WTC11 (cell line): ENCODE results near the gene EYA2. TPM values are rescaled to one million over a fixed set of nuclear protein-coding genes. Genes with fewer than 3 reads are reported as not detected.

Experiments
- ATAC-seq: fragments of 200-7000 bp; cut with Tn5 transposase; 2 replicates; pipeline ENCODE4 v1.10.0; 2021; ENCODE audit warnings: mild to moderate bottlenecking, moderate library complexity
- CTCF ChIA-PET: fragments of 300-600 bp; sonication (Branson Sonifier 250); formaldehyde crosslinking; loops from one replicate; lab custom pipeline; 2021; ENCODE audit warnings: antibody characterized with exemption; lab: Charles Lee
- POLR2A ChIA-PET: fragments of 350-600 bp; sonication (Branson Sonifier 250); formaldehyde crosslinking; loops from one replicate; lab custom pipeline; 2021; ENCODE audit warnings: antibody characterized with exemption; lab: Charles Lee
- DNase-seq: peaks from one replicate; pipeline ENCODE4 v3.0.0; 2021; ENCODE audit warnings: low spot score
- H3K27ac Mint-ChIP-seq: 2 replicates; pipeline ENCODE4 v1.8.0; 2021; ENCODE audit warnings: mixed read lengths
- H3K27me3 Mint-ChIP-seq: 2 replicates; pipeline ENCODE4 v1.8.0; 2021; ENCODE audit warnings: low read depth, mild to moderate bottlenecking, moderate library complexity, mixed read lengths
- H3K36me3 Mint-ChIP-seq: 2 replicates; pipeline ENCODE4 v1.8.0; 2021; ENCODE audit warnings: mixed read lengths
- H3K4me1 Mint-ChIP-seq: 2 replicates; pipeline ENCODE4 v1.8.0; 2022; ENCODE audit warnings: mixed read lengths
- H3K4me3 Mint-ChIP-seq: 2 replicates; pipeline ENCODE4 v1.8.0; 2021; ENCODE audit warnings: mild to moderate bottlenecking, moderate library complexity, mixed read lengths
- H3K9me3 Mint-ChIP-seq: 2 replicates; pipeline ENCODE4 v1.8.0; 2021; ENCODE audit warnings: mixed read lengths
- ATF2 ChIP-seq: sonication (generic); formaldehyde crosslinking; IDR thresholded peaks from 2 replicates; pipeline ENCODE4 v1.8.1; 2022; ENCODE audit warnings: low read depth, missing genetic modification reagents, borderline replicate concordance
- CREM ChIP-seq: sonication (generic); formaldehyde crosslinking; IDR thresholded peaks from 2 replicates; pipeline ENCODE4 v1.8.1; 2022; ENCODE audit warnings: mild to moderate bottlenecking, missing genetic modification reagents, moderate library complexity
- E2F1 ChIP-seq: sonication (generic); formaldehyde crosslinking; IDR thresholded peaks from 2 replicates; pipeline ENCODE4 v1.8.0; 2022; ENCODE audit warnings: mild to moderate bottlenecking, missing genetic modification reagents
- ELF4 ChIP-seq: sonication (generic); formaldehyde crosslinking; IDR thresholded peaks from 2 replicates; pipeline ENCODE4 v1.8.1; 2022; ENCODE audit warnings: low read depth, mild to moderate bottlenecking, moderate library complexity, missing genetic modification reagents
- IRF2 ChIP-seq: sonication (generic); formaldehyde crosslinking; IDR thresholded peaks from 2 replicates; pipeline ENCODE4 v1.8.0; 2022; ENCODE audit warnings: low read depth, missing genetic modification reagents, borderline replicate concordance
- NR2C2 ChIP-seq: sonication (generic); formaldehyde crosslinking; IDR thresholded peaks from 2 replicates; pipeline ENCODE4 v1.8.0; 2022; ENCODE audit warnings: mild to moderate bottlenecking, missing genetic modification reagents
- SP1 ChIP-seq: sonication (generic); formaldehyde crosslinking; conservative IDR thresholded peaks from 2 replicates; pipeline ENCODE4 v1.8.1; 2022; ENCODE audit warnings: missing genetic modification reagents
- STAT6 ChIP-seq: sonication (generic); formaldehyde crosslinking; conservative IDR thresholded peaks from 2 replicates; pipeline ENCODE4 v1.8.1; 2023; ENCODE audit warnings: mild to moderate bottlenecking, low read depth, missing genetic modification reagents, moderate library complexity
- USF2 ChIP-seq: sonication (generic); formaldehyde crosslinking; IDR thresholded peaks from 2 replicates; pipeline ENCODE4 v1.8.1; 2023; ENCODE audit warnings: mild to moderate bottlenecking, missing genetic modification reagents, moderate library complexity
- ZNF121 ChIP-seq: sonication (generic); formaldehyde crosslinking; IDR thresholded peaks from 2 replicates; pipeline ENCODE4 v1.8.0; 2023; ENCODE audit warnings: missing genetic modification reagents
- total RNA-seq: library from RNA; stranded (reverse); gene quantifications from 3 replicates; pipeline ENCODE4 v1.2.3, GENCODE V29; 2021
- TF ChIP-seq, protein P1 (sequence below): sonication (generic); formaldehyde crosslinking; IDR thresholded peaks from 2 replicates; pipeline ENCODE4 v1.8.0; 2023; ENCODE audit warnings: missing genetic modification reagents
- TF ChIP-seq, protein P2 (sequence below): sonication (generic); formaldehyde crosslinking; IDR thresholded peaks from 2 replicates; pipeline ENCODE4 v1.8.1; 2022; ENCODE audit warnings: mild to moderate bottlenecking, moderate library complexity, missing genetic modification reagents

Gene EYA2
- total RNA-seq, 1 experiment from 2014 or later: 1.5 TPM

DNA sequence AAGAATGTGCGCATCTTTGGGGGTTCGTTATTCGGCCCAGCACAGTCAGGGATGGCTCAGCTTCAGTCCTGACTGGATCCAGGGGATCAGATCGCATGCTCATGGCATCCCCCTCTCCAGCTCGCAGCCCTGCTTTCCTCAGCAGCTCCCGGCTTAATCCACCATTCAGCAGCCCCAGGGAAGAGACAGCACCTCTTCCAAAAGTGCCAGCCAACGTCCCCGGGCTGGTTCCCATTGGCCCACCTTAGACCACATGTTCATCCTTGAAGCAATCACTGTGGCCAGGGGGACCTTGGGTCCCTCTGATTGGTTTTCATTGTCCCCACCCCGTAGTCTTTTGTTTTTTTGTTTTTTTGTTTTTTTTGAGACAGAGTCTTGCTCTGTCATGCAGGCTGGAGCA is 273.2 kb downstream of the EYA2 start:
- ATAC-seq (peak; percentile 76), DNase-seq (no peak)
- CTCF ChIA-PET: no interaction called here
- POLR2A ChIA-PET: no interaction called here
- peaks cover 4% of the 10 kb centered on the region for H3K27me3 Mint-ChIP-seq
- peaks cover 3% of the 10 kb centered on the region for H3K36me3 Mint-ChIP-seq
- no peak overlapping the region for H3K27ac Mint-ChIP-seq
- no peak overlapping the region for H3K4me3 Mint-ChIP-seq
- H3K4me1 Mint-ChIP-seq: no peaks in the 10 kb centered on the region
- TF ChIP-seq USF2 (CRISPR knock-in tag): 0 out of 2 replicates have a peak, but pooled peaks have one; percentile 26
- no peak for TF ChIP-seq E2F1
- peaks cover 4% of the 10 kb centered on the region for H3K9me3 Mint-ChIP-seq

DNA sequence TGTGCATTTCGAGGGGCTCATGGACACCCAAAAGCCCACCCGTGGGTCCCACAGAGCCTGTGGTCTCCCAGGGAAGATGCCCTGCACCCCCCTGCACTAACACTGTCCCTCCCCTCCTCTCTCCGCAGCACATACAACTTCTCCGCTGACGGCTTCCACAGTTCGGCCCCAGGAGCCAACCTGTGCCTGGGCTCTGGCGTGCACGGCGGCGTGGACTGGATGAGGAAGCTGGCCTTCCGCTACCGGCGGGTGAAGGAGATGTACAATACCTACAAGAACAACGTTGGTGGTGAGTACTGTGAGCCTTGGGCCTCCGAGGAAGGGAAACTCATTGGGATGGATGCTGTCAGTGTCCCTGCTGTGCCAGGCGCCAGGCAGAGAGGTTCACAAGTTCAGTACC is 277.9 kb downstream of the EYA2 start:
- ATAC-seq (no peak), DNase-seq (no peak)
- no peak for TF ChIP-seq STAT6 (CRISPR knock-in tag)
- TF ChIP-seq SP1 (CRISPR knock-in tag): no peak
- TF ChIP-seq, protein P1, sequence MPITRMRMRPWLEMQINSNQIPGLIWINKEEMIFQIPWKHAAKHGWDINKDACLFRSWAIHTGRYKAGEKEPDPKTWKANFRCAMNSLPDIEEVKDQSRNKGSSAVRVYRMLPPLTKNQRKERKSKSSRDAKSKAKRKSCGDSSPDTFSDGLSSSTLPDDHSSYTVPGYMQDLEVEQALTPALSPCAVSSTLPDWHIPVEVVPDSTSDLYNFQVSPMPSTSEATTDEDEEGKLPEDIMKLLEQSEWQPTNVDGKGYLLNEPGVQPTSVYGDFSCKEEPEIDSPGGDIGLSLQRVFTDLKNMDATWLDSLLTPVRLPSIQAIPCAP (CRISPR knock-in tag): no peak
- TF ChIP-seq ZNF121 (CRISPR knock-in tag): no peak
- H3K27me3 Mint-ChIP-seq: peaks cover 4% of the 10 kb centered on the region; the same call in 1 of the 2 replicates
- no peak overlapping the region for H3K27ac Mint-ChIP-seq
- ChIA-PET POLR2A (no interaction called here), CTCF (no interaction called here)
- no peaks in the 10 kb centered on the region for H3K9me3 Mint-ChIP-seq
- H3K4me3 Mint-ChIP-seq: no peak overlapping the region
- H3K36me3 Mint-ChIP-seq: no peaks in the 10 kb centered on the region
- H3K4me1 Mint-ChIP-seq: no peaks in the 10 kb centered on the region

DNA sequence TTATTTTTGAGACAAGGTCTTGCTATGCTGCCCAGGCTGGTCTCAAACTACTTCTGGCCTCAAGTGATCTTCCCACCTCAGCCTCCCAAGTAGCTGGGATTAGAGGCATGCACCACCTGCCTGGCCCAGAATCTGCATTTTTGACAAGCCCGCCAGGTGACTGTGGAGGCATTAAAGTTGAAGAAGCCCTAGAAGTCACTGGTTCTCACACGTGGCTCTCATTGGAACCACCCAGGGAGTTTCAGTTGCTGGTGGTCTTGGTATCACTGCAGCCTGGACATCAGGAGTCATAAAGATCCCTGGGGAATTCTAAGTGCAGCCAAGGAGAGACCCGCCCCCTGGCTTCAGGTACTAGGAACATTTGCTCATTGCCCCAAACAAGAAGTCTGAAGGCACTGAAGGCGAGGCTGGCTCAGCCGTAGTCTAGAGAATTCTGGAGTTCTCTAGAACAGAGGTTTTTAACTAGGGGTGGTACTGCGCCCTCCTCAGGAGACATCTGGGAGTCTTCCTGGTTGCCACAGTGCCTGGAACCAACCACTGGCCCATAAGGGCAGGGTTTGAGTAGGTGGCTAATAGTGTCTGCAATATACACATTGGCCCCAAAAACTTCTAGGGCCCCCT is 279.1 kb downstream of the EYA2 start:
- Mint-ChIP-seq H3K36me3 (no peaks in the 10 kb centered on the region), H3K27me3 (no peaks in the 10 kb centered on the region), H3K4me1 (no peaks in the 10 kb centered on the region), H3K9me3 (no peaks in the 10 kb centered on the region), H3K4me3 (no peak overlapping the region), H3K27ac (no peak overlapping the region)
- CTCF ChIA-PET: interaction anchor here (0.9 to 2.5 kb wide), 3 partner anchors 23 to 420 kb away, joined by 3 to 7 read pairs (median 6); no protein-coding TSS in a partner anchor
- peak; percentile 49 for DNase-seq
- POLR2A ChIA-PET: no interaction called here
- TF ChIP-seq, protein P2, sequence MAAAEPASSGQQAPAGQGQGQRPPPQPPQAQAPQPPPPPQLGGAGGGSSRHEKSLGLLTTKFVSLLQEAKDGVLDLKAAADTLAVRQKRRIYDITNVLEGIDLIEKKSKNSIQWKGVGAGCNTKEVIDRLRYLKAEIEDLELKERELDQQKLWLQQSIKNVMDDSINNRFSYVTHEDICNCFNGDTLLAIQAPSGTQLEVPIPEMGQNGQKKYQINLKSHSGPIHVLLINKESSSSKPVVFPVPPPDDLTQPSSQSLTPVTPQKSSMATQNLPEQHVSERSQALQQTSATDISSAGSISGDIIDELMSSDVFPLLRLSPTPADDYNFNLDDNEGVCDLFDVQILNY (CRISPR knock-in tag): no peak
- no peak for TF ChIP-seq CREM (CRISPR knock-in tag)
- no peak for TF ChIP-seq ATF2
- TF ChIP-seq IRF2 (CRISPR knock-in tag): no peak
- TF ChIP-seq NR2C2 (CRISPR knock-in tag): no peak
- no peak for TF ChIP-seq ELF4 (CRISPR knock-in tag)
- ATAC-seq: peak; percentile 72
